Activated T-cell treated with anti-CD3 and anti-CD28 coated beads, Interleukin-2, amount 50 U/mL, for 1 hour (primary cell): ENCODE measurements around the gene TMEM181.

ENCODE experiments used
- DNase-seq: peaks from one replicate; pipeline ENCODE4 v3.0.0-alpha.2; 2020

The TMEM181 gene

GRCh38 chr6:158565122-158565429 lies 5.2 kb downstream of the TMEM181 start:
- DNase-seq: no peak

DNA sequence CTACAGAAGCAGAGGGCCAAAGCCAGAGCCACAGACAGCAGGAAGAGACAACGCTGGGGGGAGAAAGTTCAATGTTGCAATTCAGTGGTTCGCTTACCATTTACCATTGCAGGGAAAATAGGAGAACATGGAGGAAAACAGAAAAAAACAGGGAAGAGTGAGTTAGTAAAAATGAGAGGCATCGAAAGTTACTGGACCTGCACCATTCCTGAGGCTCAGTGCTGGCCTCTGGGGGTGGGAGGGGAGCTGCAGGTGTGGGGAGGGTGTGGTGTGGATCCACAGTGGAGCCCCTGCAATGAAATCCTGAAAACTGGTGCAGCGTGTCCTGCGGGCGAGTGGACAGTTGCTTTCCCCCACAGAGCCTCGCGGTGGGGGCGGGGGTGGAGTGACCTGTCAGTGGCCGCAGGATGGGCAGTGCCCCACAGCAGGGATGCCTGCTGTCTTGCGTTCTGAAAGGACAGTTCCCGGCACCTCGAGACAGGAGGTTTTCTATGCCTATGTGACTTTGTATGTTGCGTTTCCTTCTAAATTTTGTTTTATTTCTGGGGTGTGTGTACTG lies 5.7 kb downstream of the TMEM181 start:
- no peak for DNase-seq

- DNase-seq: no peak
Observed at GRCh38 chr6:158566207-158566818, 6.4 kb downstream of the TMEM181 start.

DNA sequence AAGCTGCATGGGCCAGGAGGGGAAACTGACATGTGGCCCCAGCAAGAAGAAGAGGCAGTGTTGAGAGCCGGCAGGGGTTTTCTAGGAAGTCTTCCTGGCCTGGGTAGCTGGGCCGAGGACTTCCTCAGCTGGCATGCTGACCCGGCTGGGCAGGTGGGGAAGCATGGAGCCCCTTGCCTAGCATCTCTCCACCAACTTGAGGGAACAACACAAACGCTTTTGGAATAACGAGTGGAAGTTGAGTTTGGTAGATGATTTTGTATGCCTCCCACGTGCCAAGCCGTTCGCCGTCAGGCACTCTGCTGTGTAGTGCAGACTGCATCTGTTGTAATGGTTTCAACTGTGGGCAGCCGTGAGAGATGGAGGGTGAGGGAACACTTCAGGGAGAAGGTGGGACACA lies 7.3 kb downstream of the TMEM181 start:
- no peak for DNase-seq

DNA sequence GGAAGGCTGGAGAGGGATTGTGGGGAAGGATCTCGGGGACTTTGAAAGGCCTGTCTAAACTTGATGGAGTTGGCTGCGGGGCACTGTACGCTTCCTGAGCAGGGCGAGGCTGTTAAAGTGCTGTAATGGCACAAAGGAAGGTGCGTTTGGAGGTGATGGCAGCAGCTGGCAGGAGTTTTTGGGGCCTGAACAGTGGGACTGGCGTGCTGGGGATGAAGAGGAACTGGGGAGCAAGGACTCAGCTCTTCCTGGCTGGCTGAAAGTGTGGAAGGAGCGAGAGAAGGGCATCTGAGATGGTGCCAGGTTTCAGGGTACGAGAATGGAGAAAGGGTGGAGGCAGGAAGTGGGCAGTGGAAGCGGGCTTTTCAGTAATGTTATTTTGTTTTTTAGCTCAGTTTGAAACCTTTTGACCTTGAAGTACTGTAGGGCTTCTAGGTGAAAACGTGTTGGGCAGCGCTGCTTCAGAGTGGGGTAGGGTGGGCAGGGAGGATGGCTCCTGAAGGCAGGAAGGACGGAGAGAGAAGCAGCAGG lies 8.0 kb downstream of the TMEM181 start:
- no peak for DNase-seq

DNA sequence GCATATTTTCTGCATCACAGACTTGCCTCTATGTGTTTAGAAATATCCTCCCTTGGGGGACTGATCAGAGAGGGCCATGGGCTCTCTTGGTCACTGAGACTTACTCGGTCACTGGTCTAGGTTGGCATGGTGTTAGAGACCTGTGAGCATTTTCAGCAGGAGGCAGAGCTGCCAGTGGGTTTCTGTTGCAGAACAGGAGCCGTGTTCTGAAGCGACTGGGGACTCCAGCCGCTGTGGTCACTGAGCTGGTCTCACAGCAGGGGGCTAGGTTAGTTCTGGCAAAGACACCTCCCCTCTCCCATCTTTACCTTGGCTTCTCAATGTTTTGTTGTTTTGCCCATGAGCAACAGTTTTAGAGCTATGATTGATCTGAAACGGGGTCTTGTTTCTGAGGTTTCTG lies 8.7 kb downstream of the TMEM181 start:
- no peak for DNase-seq

- DNase-seq: no peak
Observed at GRCh38 chr6:158569036-158569435, 9.1 kb downstream of the TMEM181 start.

DNA sequence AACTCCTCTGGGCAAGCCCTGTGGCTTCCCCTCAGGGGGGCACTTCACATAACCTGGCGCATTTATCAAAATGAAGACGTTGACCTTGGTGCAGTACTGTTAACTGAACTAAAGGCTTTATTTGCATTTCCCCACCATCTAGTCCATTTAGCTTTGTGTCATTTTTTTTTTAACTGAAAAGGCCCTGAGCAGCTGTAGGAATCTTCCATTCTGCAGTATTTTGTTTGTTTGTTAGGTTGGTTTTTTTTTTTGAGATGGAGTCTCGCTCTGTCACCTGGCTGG lies 10.7 kb downstream of the TMEM181 start:
- DNase-seq: no peak

GRCh38 chr6:158571826-158572652 lies 12.1 kb downstream of the TMEM181 start:
- DNase-seq: no peak

DNA sequence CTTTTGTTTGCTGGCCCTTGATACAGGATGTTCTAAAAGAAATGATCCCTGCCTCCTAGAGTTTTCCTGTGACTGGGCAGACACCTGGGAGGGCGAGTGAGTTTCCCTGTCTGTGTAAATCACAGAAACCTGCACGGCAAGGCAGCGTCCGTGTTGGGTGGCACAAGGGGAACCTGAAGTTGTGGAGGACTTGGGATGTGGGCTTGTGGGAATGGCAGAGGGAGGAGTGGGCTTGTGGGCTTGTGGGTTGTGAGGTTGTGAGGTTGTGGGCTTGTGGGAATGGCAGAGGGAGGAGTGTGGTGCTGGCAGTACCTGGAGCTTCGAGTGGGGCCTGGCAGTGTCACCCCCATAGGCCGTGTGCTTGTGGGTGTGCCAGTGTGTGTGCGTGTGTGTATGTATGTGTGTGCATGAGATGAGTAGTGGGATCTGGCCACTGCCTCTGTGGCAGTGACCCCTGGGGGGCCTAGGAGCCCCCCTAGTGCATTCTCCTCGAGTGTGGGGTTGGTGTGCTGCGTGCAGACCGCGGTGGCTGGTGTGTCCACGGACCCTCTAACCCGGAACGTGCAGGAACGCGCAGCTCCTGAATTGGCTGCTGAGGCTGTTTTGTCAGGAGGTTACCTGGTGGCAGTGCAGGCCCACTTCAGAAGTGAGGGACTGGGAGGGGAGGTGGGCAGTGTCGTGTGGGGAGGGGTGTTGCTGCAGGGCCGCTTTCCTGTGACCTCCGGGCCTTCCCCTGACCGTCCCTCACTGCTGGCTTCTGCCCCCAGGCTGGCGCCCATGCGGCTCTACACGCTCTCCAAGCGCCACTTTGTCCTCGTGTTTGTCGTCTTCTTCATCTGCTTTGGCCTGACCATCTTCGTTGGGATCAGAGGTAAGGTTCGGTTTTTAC lies 13.0 kb downstream of the TMEM181 start:
- no peak for DNase-seq

DNA sequence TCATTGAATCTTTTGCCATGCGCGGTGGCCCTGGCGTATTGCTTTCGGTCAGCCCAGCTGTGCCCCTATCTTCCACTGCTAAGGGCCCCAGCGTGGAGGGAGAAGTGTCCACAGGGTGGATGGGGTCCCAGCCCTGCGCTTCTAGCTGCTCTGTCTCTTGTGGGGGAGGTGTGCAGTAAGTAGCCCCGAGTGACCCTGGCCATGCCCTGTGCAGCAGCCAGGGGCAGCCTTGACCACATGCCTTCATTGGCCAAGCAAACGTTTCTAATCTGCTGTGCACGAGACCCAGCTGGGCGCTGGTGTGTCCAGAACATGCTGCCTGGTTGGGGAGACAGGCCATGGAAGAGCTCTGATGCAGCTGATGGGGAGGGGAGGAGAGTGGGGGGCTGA lies 13.6 kb downstream of the TMEM181 start:
- no peak for DNase-seq

GRCh38 chr6:158574800-158575199 lies 14.9 kb downstream of the TMEM181 start:
- DNase-seq: no peak

DNA sequence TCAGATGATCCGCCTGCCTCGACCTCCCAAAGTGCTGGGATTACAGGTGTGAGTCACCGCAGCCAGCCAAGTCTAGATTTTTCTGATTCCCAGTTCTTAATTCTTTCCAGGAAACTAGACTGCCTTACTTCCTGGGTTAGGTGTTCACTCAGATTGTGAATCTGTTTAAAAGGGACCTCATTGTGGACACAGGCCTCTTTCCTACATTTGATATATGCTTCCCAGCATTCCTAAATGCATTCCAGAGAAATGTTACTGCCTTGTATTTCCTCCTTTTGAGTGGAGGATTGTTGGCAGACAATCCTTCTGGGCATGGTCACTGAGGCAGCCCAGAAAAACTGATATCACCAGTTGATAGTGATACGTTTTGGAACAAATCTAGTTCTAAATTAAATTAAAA lies 15.7 kb downstream of the TMEM181 start:
- DNase-seq: no peak

- no peak for DNase-seq
Observed at GRCh38 chr6:158584236-158584651, 24.4 kb downstream of the TMEM181 start.

DNA sequence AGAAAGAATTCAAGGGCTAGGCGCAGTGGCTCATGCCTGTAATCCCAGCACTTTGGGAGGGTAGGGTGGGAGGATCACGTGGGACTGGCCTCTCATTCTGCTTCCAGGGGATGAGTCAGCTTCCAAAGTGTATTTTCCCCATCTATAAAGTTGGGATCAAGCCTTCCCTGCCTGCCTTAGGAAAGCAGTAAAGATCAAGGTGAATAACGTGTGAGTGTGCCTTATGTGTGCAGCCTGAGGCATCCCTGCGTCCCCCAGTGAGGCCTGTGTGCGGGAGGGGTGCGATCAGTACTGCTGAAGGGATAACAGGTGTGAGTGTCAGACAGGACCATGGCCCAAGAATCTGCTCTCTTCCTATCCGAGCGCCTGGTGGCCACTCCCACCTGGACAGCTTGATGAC lies 26.8 kb downstream of the TMEM181 start:
- no peak for DNase-seq

DNA sequence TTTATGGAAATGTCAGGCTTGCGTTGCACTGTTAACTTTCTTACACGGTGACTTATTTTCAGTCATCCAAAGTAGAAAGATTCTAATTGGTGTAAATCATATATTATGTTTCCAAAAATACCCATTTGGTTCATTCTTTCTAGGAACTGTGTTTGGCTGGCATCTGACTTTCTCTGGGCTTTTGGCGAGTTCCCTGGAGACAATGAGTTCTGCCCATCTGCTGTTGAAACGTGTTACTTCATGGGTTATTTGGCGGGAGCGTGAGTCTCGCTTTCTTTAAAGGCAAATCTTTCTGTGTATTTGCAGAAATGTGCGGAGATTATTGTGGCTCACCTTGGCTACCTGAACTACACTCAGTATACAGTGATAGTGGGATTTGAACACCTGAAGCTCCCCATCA lies 29.5 kb downstream of the TMEM181 start:
- DNase-seq: no peak

GRCh38 chr6:158591134-158591809 lies 31.4 kb downstream of the TMEM181 start:
- no peak for DNase-seq

DNA sequence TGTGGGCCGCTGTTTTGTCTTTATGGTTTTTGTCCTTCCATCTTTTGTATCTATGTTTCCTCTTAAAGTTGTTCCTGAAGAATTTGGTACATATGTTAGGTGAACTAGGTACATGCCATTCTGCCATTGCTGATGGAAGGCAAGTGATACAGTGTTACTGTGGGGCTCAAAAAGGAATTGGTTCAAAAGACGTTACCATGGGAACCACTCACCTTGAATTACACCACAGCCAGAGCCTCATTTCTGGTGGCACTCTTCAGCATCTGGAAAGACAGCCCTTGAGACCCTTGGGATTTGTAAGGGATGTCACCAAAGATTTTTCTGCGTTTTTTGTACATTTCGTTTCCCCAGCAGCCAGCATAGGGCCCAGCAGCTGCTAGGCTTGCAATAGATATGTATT lies 31.9 kb downstream of the TMEM181 start:
- DNase-seq: no peak

DNA sequence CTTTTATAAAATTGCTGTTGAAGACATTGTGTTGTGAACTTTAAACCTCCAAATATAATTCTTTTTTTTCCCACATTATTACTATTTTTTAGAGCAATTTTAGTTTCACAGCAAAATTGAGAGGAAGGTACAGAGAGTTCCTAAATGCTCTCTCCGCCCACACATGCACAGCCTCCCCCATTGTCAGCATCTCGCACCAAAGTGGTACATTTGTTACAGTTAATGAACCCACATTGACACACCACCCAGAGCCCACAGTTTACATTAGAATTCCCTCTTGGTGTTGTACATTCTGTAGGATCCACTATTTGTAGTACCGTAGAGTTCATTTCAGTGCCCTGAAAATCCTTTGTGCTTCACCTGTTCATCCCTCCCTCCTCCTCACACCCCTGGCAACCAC lies 33.8 kb downstream of the TMEM181 start:
- no peak for DNase-seq

DNA sequence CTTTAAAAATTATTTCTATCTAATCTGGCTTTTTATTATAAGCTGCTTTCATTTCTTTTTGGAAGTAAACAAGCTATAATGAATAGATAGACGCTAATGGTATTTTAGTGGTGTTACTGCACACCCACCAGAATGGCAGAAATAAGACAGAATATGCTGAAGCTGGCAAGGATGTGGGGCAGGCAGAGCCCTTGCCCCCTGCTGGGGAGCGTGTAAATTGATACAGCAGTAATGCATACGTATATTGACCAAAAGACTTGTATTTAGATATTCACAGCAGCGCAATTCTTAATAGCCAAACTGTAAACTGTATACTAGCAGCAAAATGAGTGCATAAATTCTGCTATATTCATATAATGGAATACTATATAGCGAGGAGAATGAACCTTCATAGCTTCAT lies 35.3 kb downstream of the TMEM181 start:
- no peak for DNase-seq

DNA sequence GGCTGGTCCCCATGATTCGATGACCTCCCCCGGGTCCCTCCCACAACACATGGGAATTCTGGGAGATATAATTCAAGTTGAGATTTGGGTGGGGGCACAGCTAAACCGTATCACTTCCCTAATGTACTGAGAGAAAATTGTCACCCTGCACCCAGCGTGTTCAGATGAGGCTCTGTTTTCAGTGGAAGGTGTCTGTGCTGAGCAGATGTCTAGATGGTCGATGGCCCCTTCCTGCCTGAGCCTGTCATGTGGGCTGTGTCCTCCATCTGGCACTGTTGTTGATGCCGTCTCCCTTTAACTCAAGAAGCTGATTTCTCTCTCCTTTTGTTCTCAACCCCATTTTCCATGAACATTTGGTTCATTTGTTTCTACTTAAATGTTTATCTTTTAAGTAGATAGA lies 37.0 kb downstream of the TMEM181 start:
- DNase-seq: no peak

DNA sequence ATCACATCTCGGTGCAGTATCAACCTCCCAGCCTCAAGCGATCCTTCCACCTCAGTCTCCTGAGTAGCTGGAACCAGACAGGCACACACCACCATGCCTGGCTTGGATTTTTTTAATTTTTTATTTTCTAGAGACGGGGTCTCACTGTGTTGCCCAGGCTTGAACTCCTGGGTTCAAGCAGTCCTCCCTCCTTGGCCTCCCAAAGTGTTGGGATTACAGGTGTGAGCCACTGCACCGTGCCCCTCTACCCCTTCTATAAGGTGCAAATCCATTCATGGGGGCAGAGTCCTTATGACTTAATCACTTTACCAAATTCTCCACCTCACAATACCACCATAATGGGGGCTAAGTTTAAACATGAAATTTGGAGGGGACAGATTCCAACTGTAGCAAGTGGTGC lies 37.7 kb downstream of the TMEM181 start:
- no peak for DNase-seq

DNA sequence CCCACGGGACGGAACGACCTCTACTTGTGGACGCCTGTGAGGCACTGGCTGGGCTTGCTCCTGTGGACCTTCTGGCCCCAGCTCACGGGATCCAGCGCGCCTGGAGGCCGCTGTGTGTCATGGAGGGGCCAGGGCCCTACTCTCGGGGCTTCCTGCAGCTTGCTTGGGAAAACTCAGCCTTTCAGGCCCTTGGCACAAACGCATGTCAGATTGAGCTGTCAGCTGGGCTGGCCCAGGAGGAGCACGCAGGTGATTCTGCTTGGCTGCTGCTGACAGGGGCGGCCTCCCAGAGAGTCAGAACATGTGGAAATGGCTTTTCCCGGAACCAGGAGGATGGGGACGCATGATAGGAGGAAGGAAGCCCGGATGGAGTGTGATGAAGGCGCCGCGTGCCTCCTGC lies 39.7 kb downstream of the TMEM181 start:
- no peak for DNase-seq
